HG03565 (cell line): ENCODE measurements around the gene CES2.

Experiments used
- ATAC-seq: cut with Tn5 transposase; IDR thresholded peaks from one replicate; pipeline ENCODE4 v1.9.1; 2021; ENCODE audit warnings: mild to moderate bottlenecking, moderate library complexity; ENCODE audit not compliant: unreplicated experiment

The CES2 gene

GRCh38 chr16:66902648-66903543 lies 32.4 kb upstream of the CES2 start:
- no peak for ATAC-seq

DNA sequence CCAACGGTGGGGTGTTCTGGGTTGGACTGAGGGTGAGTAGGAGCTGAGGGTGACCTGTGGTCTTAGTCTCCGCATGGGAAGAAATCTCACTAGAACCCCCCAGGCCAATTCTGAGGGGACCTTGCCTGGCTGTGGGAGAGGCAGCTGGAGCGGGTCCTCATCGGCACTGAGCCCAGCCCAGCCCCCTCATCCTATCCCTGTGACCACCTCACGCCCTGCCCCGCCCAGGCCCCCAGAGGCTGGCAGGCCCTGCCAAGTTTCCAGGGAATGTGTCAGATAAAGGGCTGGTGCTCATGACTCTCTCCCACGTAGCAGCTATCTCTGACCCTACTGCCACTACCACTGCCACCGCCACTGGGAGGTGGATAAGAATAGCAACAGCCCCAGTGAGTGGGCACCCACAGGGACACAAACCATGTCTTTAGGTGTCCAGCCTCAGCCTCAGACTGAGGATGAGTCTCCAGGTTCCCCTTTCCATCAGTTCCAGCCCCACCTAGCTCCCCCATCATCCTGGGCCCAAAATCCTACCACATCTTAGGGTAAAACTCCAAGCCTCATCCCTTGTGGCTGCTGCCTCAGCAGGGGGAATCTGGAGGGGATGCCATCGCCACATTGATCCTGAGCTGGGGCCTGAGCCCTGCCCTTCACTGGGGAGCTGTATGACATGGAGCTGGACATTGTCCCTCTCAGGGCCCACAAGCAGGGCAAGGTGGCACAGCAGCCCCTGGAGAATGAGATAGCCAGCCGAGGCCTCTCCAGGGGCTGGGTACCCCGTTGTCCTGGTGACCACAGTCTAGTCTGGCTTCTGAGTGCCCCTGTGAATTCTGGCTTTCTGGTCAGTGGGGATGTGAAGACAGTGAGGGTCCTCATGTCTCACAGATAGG lies 31.5 kb upstream of the CES2 start:
- no peak for ATAC-seq

- no peak for ATAC-seq
These were observed 30.9 kb upstream of the CES2 start for GRCh38 chr16:66904428-66904845.

DNA sequence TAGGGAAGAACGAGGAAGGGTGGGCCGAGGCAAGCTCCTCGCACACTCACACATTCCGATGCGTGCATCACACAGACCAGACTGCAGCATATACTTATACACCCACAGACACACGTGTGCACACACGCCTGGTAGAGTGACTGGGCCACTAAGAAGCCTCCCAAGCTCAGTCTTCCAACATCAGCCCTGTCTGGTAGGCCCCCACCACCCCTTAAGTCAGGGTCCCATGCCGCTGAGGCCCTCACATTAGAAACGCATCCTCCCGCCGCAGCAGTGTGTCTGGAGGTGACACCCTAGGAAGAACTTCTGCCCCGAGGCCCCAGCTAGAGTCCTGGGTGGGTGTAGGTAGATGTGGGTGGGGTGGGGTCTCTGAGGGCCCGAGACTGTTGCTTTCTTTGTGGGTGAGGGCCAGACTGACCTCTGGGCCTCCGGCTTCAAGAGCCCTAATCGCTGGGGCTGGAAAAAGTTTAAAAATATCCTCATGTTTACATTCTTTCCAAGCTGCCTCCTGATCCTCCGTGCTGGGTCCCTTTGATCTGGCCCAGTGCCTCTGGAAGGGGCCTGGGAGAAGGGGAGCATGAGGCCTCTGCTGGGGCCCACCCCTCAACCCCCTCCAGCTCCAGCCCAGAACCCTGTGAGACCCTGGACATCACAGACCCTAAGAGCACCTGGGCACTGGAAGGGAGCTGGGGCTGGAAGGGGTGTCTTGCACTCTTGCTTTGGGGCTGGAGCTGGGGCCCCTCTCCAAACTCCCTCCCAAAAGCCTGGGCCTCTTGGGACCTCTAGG lies 30.3 kb upstream of the CES2 start:
- ATAC-seq = no peak

- ATAC-seq = no peak
These were observed 29.4 kb upstream of the CES2 start for GRCh38 chr16:66905633-66906539.

- no peak for ATAC-seq
These were observed 28.1 kb upstream of the CES2 start for GRCh38 chr16:66906916-66907836.

DNA sequence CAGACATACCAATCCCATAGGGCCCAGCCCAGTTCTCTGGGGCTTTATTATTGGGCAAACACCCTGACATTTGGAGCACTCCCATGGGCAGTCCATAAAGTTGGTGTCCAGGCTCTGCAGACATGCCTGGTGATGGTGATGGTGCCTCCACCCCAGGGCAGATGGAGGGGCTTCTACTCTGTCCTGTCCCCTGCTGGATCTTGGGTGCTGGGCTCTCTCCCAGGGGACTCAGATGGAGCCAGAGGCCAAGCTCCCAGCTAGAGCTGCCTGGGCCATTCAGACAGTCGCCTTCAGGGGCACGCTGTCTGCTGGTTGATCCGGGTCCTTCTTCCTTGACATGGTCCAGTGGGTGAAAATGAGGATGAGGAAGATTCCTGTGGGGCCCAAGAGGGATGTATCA lies 27.2 kb upstream of the CES2 start:
- no peak for ATAC-seq

DNA sequence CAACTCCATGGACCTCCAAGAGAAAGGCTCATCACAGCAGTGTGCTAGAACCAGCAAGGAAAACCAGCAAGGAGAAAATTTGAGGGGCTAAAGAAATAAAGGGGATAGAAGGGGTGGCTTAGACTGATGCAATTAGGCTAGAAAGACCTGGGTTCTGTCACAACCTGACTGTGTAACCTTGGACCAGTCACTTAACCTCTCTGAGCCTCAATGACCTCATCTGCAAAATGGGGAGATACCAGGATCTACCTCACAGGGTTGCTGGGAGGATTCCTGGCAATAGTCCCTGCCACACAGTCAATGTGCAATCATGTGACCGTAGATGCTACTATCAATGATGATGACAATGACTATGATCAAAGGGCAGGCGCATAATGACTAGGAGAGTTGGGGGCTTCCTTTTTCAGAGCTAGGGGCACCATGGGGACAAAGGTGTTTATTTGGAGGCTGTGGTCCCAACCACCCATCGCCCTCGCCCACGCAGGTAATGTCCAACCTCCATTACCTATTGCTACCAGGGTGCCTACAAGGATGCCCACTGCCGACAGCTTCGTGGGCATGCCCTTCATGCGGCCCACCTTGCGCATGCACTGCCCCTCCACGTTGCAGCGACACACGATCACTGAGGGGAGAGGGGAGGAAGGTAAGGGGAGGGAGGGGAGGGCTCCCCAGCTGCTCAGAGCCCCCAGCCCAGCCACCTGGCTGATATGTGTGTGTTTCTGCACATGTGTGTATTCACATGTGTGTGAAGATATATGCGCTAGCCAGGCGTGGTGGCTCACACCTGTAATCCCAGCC lies 26.4 kb upstream of the CES2 start:
- no peak for ATAC-seq

DNA sequence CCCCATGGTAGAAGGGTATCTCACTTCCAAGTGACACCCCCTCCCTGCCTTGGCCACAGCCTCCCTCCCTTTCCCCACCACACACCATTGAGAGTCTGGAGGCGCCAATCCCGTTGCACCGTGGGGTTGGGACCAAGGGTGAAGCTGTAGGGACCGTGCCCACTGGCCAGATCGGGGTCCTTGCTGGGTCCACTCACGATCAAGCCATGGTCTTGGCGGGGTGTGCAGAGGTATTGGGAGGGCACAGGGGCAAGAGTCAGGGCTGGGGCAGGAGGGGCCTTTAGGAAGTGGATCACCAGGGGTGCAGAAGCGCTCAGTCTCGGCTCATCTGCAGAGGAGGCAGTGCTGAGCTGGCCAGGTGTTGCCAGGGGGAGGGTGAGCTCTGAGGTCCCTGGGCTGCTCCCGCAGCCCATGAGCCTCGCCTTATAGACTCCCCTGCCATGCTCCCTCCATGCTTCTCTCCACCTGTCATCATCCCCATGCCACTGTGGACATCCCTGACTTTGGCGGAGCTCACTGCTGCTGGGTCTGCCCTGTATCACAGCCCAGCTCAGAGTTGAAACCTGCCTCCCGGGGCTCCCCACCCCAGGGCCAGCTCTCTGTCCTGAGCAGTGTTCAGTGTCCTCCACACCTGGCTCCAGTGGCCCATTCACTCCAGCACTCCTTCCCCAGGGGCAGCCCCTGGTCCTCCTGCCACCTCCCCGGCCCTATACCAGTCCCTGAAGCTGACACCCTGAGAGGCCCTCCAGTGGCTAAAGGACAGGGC lies 25.0 kb upstream of the CES2 start:
- ATAC-seq = no peak

DNA sequence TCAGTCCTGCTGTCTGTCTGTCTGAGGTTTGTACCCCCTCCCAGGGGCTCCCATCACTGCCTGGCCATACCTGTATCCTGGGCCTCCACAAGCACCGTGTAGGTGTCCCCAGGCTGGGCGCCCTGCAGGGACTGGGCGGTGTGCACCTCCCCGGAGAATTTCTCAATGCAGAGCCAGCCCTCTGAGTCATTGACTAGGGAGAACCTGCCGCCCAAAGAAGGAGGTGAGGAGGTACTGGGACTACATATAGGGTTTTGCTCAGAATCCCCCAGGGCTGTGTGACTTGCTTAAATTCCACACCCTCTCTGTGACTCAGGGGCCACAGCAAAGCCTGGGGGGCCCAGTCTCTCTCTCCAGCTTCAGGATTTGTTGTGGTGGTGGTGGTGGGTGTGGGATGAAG lies 24.2 kb upstream of the CES2 start:
- no peak for ATAC-seq

DNA sequence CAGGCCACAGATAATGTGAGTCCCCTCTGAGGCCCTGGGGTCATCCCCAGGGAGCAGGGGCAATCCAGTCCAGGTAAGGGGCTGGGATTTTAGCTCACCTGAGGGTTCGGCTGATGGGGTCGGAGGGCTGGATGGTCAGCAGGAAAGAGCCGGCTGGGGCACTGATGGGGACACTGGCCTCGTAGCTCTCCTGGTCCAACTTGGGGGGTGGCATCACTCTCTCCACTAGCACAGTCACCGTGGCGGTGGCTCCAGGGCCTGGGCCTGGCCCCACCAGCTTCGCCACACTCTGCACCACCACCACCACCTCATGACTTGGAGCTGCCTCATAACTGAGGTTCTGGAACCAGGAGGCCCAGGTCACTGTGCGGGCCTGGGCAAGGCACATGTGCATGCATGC lies 23.5 kb upstream of the CES2 start:
- no peak for ATAC-seq

DNA sequence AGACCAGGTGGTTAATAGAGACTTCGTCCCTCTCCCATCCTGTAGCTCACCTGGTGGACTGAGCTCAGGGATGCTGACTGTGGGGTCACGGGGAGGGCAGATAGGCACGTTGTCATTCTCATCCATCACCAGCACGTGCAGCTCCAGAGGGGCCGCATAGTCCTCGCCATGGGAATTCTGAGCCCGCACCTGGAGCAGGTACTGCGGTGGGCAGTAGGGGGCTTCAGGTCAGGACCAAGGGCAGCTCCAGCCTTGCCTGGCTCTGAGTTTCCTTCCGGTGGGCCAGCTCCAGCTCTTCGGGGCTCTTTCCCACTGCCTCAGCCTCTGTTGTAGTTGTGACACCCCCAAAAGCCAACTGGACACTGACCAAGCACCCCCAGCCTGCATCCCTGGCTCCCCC lies 22.2 kb upstream of the CES2 start:
- ATAC-seq = no peak

DNA sequence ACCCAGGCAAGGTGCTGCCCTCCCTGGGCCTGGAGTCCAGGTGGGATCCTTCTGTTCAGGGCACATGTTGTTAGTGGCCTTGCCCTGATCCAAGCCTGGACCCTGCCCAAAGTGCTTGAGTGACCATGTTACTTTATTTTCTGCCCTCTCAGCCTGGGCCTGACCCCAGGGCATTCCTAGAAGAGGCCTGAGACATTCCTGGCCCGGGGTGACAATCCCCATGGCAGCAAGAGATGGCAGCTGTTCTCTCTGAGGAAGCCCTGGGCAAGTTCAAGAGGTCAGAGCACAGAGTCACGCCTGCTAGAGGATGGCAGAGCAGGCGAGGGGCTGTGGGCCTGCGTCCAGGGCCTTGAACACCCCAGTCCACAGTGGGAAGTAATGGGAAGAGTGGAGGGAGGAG lies 21.6 kb upstream of the CES2 start:
- no peak for ATAC-seq

- no peak for ATAC-seq
These were observed 20.8 kb upstream of the CES2 start for GRCh38 chr16:66914541-66914940.

DNA sequence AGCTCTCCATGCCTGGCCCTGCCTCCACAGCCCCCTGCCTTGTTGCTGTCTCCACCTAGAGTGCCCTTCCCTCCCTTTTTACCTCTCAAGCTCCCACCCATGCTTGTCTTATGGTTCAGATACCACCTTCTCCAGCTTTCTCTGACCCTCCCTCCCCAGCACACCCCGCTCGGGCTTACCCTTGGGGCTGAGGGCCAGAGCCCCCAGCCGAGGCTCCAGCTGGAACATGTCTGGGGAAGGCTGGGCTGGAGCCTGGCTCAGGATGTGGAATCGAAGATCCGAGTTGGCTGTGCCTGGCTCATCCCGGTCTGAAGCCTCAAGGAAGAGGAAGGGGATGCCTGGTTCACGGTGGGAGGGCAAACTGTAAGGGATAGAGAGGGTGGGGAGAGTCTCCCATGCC lies 20.3 kb upstream of the CES2 start:
- no peak for ATAC-seq

DNA sequence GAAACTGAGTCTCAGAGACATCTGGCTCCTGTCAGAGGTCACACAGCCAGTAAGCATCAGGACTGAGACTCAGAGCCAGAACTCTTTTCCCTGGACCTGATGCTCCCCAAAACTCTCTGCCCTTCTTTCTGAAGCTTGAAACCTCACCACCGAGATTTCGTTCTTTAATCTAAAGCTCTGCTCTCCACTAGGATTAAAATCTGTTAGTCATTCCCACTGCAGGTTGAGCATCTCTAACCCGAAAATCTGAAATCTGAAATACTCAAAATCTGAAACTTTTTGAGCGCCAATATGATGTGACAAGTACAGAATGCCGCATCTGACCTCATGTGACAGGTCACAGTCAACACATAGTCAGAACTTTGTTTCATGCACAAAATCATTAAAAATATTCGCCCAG lies 18.8 kb upstream of the CES2 start:
- no peak for ATAC-seq

- no peak for ATAC-seq
These were observed 17.6 kb upstream of the CES2 start for GRCh38 chr16:66917741-66918140.

DNA sequence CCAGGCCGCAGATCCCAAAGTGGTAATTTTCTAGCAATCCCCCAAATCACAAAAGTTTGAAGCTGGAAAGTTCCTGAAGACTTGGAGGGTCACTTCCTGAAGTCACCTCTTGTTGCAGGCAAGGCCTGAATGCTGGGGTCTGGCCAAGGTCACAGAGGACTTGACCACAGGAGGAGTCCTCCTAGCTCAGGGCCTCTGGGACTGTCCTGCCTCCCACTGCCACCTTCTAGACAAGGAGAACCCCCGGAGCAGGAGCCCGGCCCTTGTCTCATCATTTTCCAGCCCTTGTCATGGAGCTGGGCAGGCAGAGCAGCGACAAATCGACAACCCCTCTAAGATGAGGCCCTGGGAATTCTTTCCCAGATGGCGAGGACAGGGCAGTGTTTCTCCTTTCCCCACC lies 17.0 kb upstream of the CES2 start:
- ATAC-seq = no peak
